H1 (cell line): ENCODE measurements around the gene MMUT.

Experiments
- ATF3 ChIP-seq: IDR thresholded peaks from 2 replicates; pipeline ENCODE4 v1.6.1; 2011; ENCODE audit warnings: low read depth, mild to moderate bottlenecking, low read length; ENCODE audit not compliant: insufficient read depth
- BACH1 ChIP-seq: IDR thresholded peaks from 2 replicates; pipeline ENCODE4 v1.6.1; 2012; ENCODE audit warnings: low read length, improper control_type of control experiment
- BRCA1 ChIP-seq: IDR thresholded peaks from 2 replicates; pipeline ENCODE4 v1.6.1; 2012; ENCODE audit warnings: low read depth, low read length, improper control_type of control experiment
- EZH2 ChIP-seq: fragments of 200-600 bp; sonication (generic); IDR thresholded peaks from 2 replicates; pipeline ENCODE4 v1.7.1; 2012; ENCODE audit warnings: low read depth, mild to moderate bottlenecking, moderate library complexity, low read length, inconsistent platforms; ENCODE audit not compliant: severe bottlenecking
- MAX ChIP-seq: IDR thresholded peaks from 2 replicates; pipeline ENCODE4 v1.6.1; 2012; ENCODE audit warnings: inconsistent platforms
- POLR2A ChIP-seq, 2 experiments: IDR thresholded peaks; 1 replicate in 1 of 2; 2 replicates in 1 of 2; pipeline ENCODE4 v1.6.1; 2011; ENCODE audit warnings: low read depth in 2 of 2, low read length in 2 of 2, mild to moderate bottlenecking in 2 of 2; ENCODE audit errors: control extremely low read depth in 1 of 2
- POU5F1 ChIP-seq: IDR thresholded peaks from 2 replicates; pipeline ENCODE4 v1.6.1; 2011; ENCODE audit warnings: low read depth, mild to moderate bottlenecking, low read length, moderate library complexity
- USF2 ChIP-seq: IDR thresholded peaks from 2 replicates; pipeline ENCODE4 v1.6.1; 2011; ENCODE audit warnings: low read length, improper control_type of control experiment
- TF ChIP-seq, protein P1 (sequence below), 3 experiments: IDR thresholded peaks; 1 replicate in 2 of 3; 2 replicates in 1 of 3; pipeline versions ENCODE4 v1.5.1 to v1.6.1; 2011; ENCODE audit warnings: low read length in 3 of 3, mild to moderate bottlenecking in 3 of 3, inconsistent platforms in 2 of 3, low read depth in 1 of 3, moderate library complexity in 1 of 3; ENCODE audit not compliant: insufficient read depth in 1 of 3; ENCODE audit errors: control extremely low read depth in 1 of 3

GRCh38 chr6:49416195-49416594, 46.9 kb downstream of the MMUT start:
- TF ChIP-seq POU5F1 (no peak), POLR2A (IDR thresholded peaks at IDR 0.05; ENCODE audit: control extremely low read depth in 1 of 2, low read depth in 2 of 2, low read length in 2 of 2) (no peak), MAX (no peak), BACH1 (no peak), BRCA1 (no peak), USF2 (no peak), ATF3 (no peak), EZH2 (no peak)
- TF ChIP-seq, protein P1, sequence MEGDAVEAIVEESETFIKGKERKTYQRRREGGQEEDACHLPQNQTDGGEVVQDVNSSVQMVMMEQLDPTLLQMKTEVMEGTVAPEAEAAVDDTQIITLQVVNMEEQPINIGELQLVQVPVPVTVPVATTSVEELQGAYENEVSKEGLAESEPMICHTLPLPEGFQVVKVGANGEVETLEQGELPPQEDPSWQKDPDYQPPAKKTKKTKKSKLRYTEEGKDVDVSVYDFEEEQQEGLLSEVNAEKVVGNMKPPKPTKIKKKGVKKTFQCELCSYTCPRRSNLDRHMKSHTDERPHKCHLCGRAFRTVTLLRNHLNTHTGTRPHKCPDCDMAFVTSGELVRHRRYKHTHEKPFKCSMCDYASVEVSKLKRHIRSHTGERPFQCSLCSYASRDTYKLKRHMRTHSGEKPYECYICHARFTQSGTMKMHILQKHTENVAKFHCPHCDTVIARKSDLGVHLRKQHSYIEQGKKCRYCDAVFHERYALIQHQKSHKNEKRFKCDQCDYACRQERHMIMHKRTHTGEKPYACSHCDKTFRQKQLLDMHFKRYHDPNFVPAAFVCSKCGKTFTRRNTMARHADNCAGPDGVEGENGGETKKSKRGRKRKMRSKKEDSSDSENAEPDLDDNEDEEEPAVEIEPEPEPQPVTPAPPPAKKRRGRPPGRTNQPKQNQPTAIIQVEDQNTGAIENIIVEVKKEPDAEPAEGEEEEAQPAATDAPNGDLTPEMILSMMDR (IDR thresholded peaks at IDR 0.05; ENCODE audit: control extremely low read depth in 1 of 3, insufficient read depth in 1 of 3, low read depth in 1 of 3, low read length in 3 of 3) = no peak
